ENCODE measurements around the gene IL25.
A peak's percentile ranks its signal among the peaks of the same experiment; 100 is the strongest.

GRCh38 chr14:23344481-23344880 lies 28.1 kb upstream of the IL25 start:
- peak; percentile 9; the same call in 1 of the 2 replicates for TF ChIP-seq CTCF (conservative IDR thresholded peaks at IDR 0.05)
- TF ChIP-seq ZFX (IDR thresholded peaks at IDR 0.05): no peak

Data from C4-2B (cell line).